Suprapubic skin (tissue), 3 donors: ENCODE results near the gene ENOX2.

Source experiments
- CTCF ChIP-seq, 2 donors: fragments of 200-600 bp in 1 of 2; fragments of 450-650 bp in 1 of 2; sonication (generic) in 1 of 2; IDR thresholded peaks; one replicate each; pipeline ENCODE4 v1.5.1; 2016 to 2019; ENCODE audit warnings: antibody characterized with exemption in 2 of 2, mild to moderate bottlenecking in 1 of 2, moderate library complexity in 1 of 2
- EP300 ChIP-seq: sonication (generic); formaldehyde crosslinking; IDR thresholded peaks from one replicate; pipeline ENCODE4 v1.6.1; 2017; ENCODE audit warnings: antibody characterized with exemption
- POLR2A ChIP-seq, 2 donors: fragments of 450-650 bp; IDR thresholded peaks; one replicate each; pipeline ENCODE4 v1.6.1; 2017; ENCODE audit warnings: antibody characterized with exemption in 2 of 2, mild to moderate bottlenecking in 2 of 2, moderate library complexity in 2 of 2

- TF ChIP-seq CTCF (IDR thresholded peaks at IDR 0.05) = no peak
- no peak for TF ChIP-seq POLR2A (IDR thresholded peaks at IDR 0.05)
- no peak for TF ChIP-seq EP300
Observed at GRCh38 chrX:130695931-130696330, 207.1 kb downstream of the ENOX2 start.
